Sciatic nerve (tissue), 2 donors: Measurements from ENCODE around the gene PIBF1. TPM values are rescaled to one million over a fixed set of nuclear protein-coding genes. Genes with fewer than 3 reads are reported as not detected.
"Not testable (repeated sequence)": the region's sequence is repeated elsewhere in the genome, so short reads cannot be mapped to it uniquely, and the experiment has no call there.

Source experiments
- ATAC-seq: fragments of 200-7000 bp; cut with Tn5 transposase; one replicate; pipeline ENCODE4 v1.9.1; 2020; ENCODE audit warnings: mild to moderate bottlenecking, moderate library complexity
- DNase-seq: peaks from one replicate; pipeline ENCODE4 v3.0.0-alpha.2; 2020; ENCODE audit warnings: low spot score
- intact Hi-C: fragments of 100-400 bp; cut with DNase I; formaldehyde crosslinking; loops from one replicate; pipeline ENCODE4 v1.14.2; 2022
- total RNA-seq: library from RNA; stranded (reverse); fragmentation: NEBNext Ultra II Directional; extraction: Animal tissue kit (Norgen Biotek cat#: 25700); gene quantifications from one replicate; pipeline ENCODE4 v1.2.1, GENCODE V29; 2021
- donor health status: DM: no; HTN: no; CAD: no.
- donor health status: DM: no; HTN: no; CAD: no.

The PIBF1 gene
- 36.1 TPM for total RNA-seq

- intact Hi-C loops, result no loop called here
- ATAC-seq (peak; percentile 100), DNase-seq (peak; percentile 97)
These were observed at the start of gene PIBF1, which contains the start of gene DIS3 for GRCh38 chr13:72781451-72782439. Gene PIBF1 (plus strand): TSS chr13:72782133. CDS start chr13:72783470, 1,337 bp downstream. Gene DIS3 (minus strand): TSS chr13:72781900. CDS start chr13:72781832, 68 bp downstream.

- no peak for DNase-seq
- intact Hi-C loops, result no loop called here
- no peak for ATAC-seq
These were observed 44.9 kb upstream of the PIBF1 start for GRCh38 chr13:72737033-72737432.

DNA sequence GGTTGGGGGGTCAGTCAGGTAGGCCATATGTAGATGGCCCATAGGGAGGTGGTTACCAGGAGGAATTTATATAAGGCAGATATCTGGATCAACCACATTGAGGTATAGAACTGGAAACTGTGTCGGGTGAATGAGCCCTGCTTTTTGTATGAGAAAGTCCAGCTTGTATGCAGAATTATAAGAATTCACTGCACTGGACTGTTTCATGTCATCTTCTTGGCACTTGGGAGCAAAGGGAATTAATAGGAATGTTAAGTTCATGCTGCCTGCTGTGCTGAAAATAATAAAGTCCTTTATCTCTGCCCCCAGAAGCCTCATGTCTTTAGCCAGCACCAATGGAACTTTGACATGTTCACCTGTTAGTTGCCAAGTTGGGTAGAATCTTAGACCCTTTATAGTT, 41.9 kb upstream of the PIBF1 start:
- ATAC-seq, result no peak
- no peak for DNase-seq
- intact Hi-C loops, result no loop called here

DNA sequence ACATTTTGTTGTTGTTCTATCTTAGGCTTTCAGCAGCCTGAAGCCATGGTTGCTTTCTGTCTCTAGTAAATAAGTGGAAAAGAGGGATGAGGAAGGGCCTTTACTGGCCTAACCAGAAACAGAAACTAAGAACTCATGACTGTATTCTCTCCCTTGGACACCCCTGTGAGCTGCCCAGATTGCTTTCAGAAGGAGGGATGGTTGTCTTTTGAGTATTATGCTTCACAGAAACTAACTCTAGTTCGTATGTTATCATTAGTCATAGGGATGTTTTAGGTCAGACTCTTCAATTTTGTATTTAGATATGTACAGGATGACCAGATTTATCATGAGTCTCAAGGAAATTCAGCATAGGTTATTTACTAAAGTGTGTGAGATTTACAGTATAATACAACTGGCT, 36.7 kb upstream of the PIBF1 start:
- intact Hi-C loops, result no loop called here
- DNase-seq (no peak), ATAC-seq (no peak)

- no peak for ATAC-seq
- no peak for DNase-seq
- intact Hi-C loops, result no loop called here
These were observed 30.7 kb upstream of the PIBF1 start for GRCh38 chr13:72751220-72751619.

- no peak for DNase-seq
- intact Hi-C loops, result no loop called here
- no peak for ATAC-seq
These were observed 27.8 kb upstream of the PIBF1 start for GRCh38 chr13:72754111-72754510.

GRCh38 chr13:72757792-72758535, 24.0 kb upstream of the PIBF1 start:
- intact Hi-C loops, result no loop called here
- DNase-seq (no peak), ATAC-seq (no peak)

GRCh38 chr13:72760189-72760588, 21.7 kb upstream of the PIBF1 start:
- no peak for DNase-seq
- ATAC-seq, result no peak
- intact Hi-C loops, result no loop called here

- DNase-seq (no peak), ATAC-seq (peak; percentile 34)
- intact Hi-C loops, result no loop called here
These were observed 18.5 kb upstream of the PIBF1 start for GRCh38 chr13:72763411-72763810.

- intact Hi-C loops, result no loop called here
- ATAC-seq, result no peak
- no peak for DNase-seq
These were observed 7.9 kb upstream of the PIBF1 start for GRCh38 chr13:72774019-72774418.

- intact Hi-C loops, result no loop called here
- ATAC-seq (no peak), DNase-seq (no peak)
These were observed 784 bp downstream of the PIBF1 start for GRCh38 chr13:72782717-72783116.

DNA sequence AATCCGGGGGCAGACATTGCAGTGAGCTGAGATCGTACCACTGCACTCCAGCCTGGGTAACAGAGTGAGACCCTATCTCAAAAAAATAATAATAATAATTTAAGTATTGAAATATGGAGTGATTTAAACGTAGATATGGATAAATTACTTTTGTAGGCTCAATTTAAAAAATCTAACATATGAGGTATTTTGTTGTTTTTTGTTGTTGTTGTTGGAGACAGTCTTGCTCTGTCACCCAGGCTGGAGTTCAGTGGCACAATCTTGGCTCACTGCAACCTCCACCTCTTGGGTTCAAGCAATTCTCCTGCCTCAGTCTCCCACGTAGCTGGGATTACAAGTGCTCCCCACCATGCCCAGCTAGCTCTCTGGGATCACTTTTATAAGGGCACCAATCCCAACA, 2.7 kb downstream of the PIBF1 start:
- DNase-seq, intact Hi-C loops, ATAC-seq: not testable (repeated sequence)

- intact Hi-C loops, result no loop called here
- no peak for DNase-seq
- no peak for ATAC-seq
These were observed 6.9 kb downstream of the PIBF1 start for GRCh38 chr13:72788831-72789230.

- intact Hi-C loops, result no loop called here
- ATAC-seq, result no peak
- no peak for DNase-seq
These were observed 10.7 kb downstream of the PIBF1 start for GRCh38 chr13:72792640-72793039.

- no peak for ATAC-seq
- intact Hi-C loops, result no loop called here
These were observed 16.9 kb downstream of the PIBF1 start for GRCh38 chr13:72798817-72799216.

DNA sequence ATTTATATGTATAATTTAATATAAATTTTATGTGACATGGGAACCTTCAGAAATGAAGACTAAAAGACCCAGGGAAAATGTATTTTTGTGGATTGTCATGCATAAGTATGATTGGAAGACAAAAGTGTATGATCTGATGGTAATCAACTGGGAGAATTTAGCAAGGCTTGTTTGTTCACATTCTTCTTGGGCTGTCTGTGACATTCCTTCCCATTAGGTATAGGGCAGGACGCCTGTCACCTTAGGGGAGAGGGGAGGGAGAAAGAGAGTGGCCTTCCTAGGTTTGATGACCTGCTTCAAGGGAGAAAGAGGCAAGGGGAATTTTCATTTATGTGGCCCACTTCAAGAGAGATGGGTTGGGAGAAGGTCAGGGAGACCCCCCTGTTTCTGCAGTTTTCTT, 22.4 kb downstream of the PIBF1 start:
- intact Hi-C loops, result no loop called here
- ATAC-seq (no peak), DNase-seq (no peak)

More at GRCh38 chr13:72798817-72799216, 16.9 kb downstream of the PIBF1 start:
- DNase-seq, result no peak

- intact Hi-C loops, result no loop called here
- ATAC-seq (no peak), DNase-seq (no peak)
These were observed 23.9 kb downstream of the PIBF1 start for GRCh38 chr13:72805676-72806346.

- intact Hi-C loops, DNase-seq, ATAC-seq: not testable (repeated sequence)
These were observed 24.6 kb downstream of the PIBF1 start for GRCh38 chr13:72806514-72806913.

GRCh38 chr13:72808917-72809500, 27.1 kb downstream of the PIBF1 start:
- no peak for DNase-seq
- ATAC-seq, result no peak
- intact Hi-C loops, result no loop called here
